NT2/D1 (cell line): Measurements from ENCODE around the gene SGCD.

Experiments
- SUZ12 ChIP-seq: IDR thresholded peaks from 2 replicates; pipeline ENCODE4 v1.6.1; 2011; ENCODE audit not compliant: insufficient read length, insufficient read depth; ENCODE audit errors: extremely low read depth
- YY1 ChIP-seq: IDR thresholded peaks from 2 replicates; pipeline ENCODE4 v1.6.1; 2011; ENCODE audit not compliant: insufficient read length, insufficient read depth
- ZNF274 ChIP-seq: IDR thresholded peaks from 2 replicates; pipeline ENCODE4 v1.6.1; 2011; ENCODE audit warnings: mild to moderate bottlenecking, low read depth, low read length

GRCh38 chr5:156330141-156330870 is 3.3 kb downstream of the SGCD start:
- TF ChIP-seq SUZ12, result no peak
- TF ChIP-seq YY1, result no peak
- no peak for TF ChIP-seq ZNF274
